SU-DHL-6 (cell line): ENCODE data around the gene CHI3L2.
A peak's percentile ranks its signal among the peaks of the same experiment; 100 is the strongest.

ENCODE experiments used
- H2AFZ ChIP-seq: fragments of 200-600 bp; sonication (generic); 2 replicates; pipeline ENCODE4 v1.6.1; 2014; ENCODE audit warnings: low read depth, mild to moderate bottlenecking, moderate library complexity, mixed read lengths, antibody characterized with exemption, low read length; ENCODE audit not compliant: severe bottlenecking
- H3F3A ChIP-seq: fragments of 200-600 bp; shearing (Covaris generic); 2 replicates; pipeline ENCODE4 v1.6.0; 2016; ENCODE audit warnings: antibody characterized with exemption, mild to moderate bottlenecking; ENCODE audit not compliant: insufficient read depth
- H3K27ac ChIP-seq: fragments of 200-600 bp; sonication (generic); 2 replicates; pipeline ENCODE4 v1.5.1; 2016; ENCODE audit warnings: low read depth, mild to moderate bottlenecking, low read length, moderate library complexity, mixed read lengths
- H3K27me3 ChIP-seq: fragments of 200-600 bp; sonication (generic), shearing (Covaris generic); 2 replicates; pipeline ENCODE4 v1.6.0; 2014; ENCODE audit warnings: mild to moderate bottlenecking, low read length
- H3K36me3 ChIP-seq: fragments of 200-600 bp; sonication (generic); 2 replicates; pipeline ENCODE4 v1.6.1; 2014; ENCODE audit warnings: mild to moderate bottlenecking, low read length, mixed read lengths
- H3K4me2 ChIP-seq: fragments of 300-600, 200-600 bp; shearing (Covaris generic), sonication (generic); 2 replicates; pipeline ENCODE4 v1.6.0; 2014; ENCODE audit warnings: low read length, low read depth, mild to moderate bottlenecking; ENCODE audit not compliant: poor library complexity, severe bottlenecking
- H3K4me3 ChIP-seq: fragments of 200-600 bp; sonication (generic); 2 replicates; pipeline ENCODE4 v1.5.1; 2014; ENCODE audit warnings: antibody characterized with exemption, low read length, mild to moderate bottlenecking, mixed read lengths; ENCODE audit not compliant: insufficient read depth, poor library complexity, severe bottlenecking
- H3K79me2 ChIP-seq: fragments of 200-600 bp; sonication (generic); 2 replicates; pipeline ENCODE4 v1.6.1; 2014; ENCODE audit warnings: mild to moderate bottlenecking, low read length, moderate library complexity; ENCODE audit not compliant: insufficient read depth
- H3K9ac ChIP-seq: fragments of 200-600 bp; sonication (generic); 2 replicates; pipeline ENCODE4 v1.7.0; 2014; ENCODE audit warnings: mild to moderate bottlenecking, low read length
- H3K9me2 ChIP-seq: fragments of 200-600 bp; sonication (generic); replicated peaks from 2 replicates; pipeline ENCODE4 v1.6.1; 2014; ENCODE audit warnings: low read length; ENCODE audit not compliant: insufficient read depth
- H3K9me3 ChIP-seq: fragments of 200-600 bp; sonication (generic); 2 replicates; pipeline ENCODE4 v1.6.1; 2014; ENCODE audit warnings: low read length, mixed read lengths; ENCODE audit not compliant: insufficient read depth
- H4K20me1 ChIP-seq: fragments of 200-600 bp; sonication (generic); 2 replicates; pipeline ENCODE4 v1.6.1; 2014; ENCODE audit warnings: low read depth, mild to moderate bottlenecking, antibody characterized with exemption, low read length, moderate library complexity, mixed read lengths
- CTCF ChIP-seq: fragments of 200-600 bp; sonication (generic); IDR thresholded peaks from one replicate; pipeline ENCODE4 v1.5.1; 2017; ENCODE audit warnings: antibody characterized with exemption, mild to moderate bottlenecking, low read length, moderate library complexity; ENCODE audit not compliant: insufficient read depth, poor library complexity, severe bottlenecking
- EZH2phosphoT487 ChIP-seq: fragments of 200-600 bp; sonication (generic), shearing (Covaris generic); conservative IDR thresholded peaks from 2 replicates; pipeline ENCODE4 v1.6.1; 2018; ENCODE audit warnings: mild to moderate bottlenecking, antibody characterized with exemption, low read length, moderate library complexity, mixed read lengths

The CHI3L2 gene

GRCh38 chr1:111204201-111204982 lies 23.1 kb upstream of the CHI3L2 start:
- TF ChIP-seq CTCF (no peak), EZH2phosphoT487 (no peak)
- Histone ChIP-seq H3K4me2 (peak overlapping the region; percentile 95), H3K9me3 (no peaks in the 10 kb centered on the region), H3K9me2 (no peaks in the 10 kb centered on the region), H3K27me3 (no peaks in the 10 kb centered on the region), H3K36me3 (no peaks in the 10 kb centered on the region), H3K9ac (peak overlapping the region; percentile 92), H2AFZ (no peak overlapping the region), H3F3A (peaks cover 39% of the 10 kb centered on the region), H3K4me3 (peak overlapping the region; percentile 62), H3K27ac (peak overlapping the region; percentile 91), H4K20me1 (no peaks in the 10 kb centered on the region), H3K79me2 (peaks cover 23% of the 10 kb centered on the region)

- Histone ChIP-seq H3K4me2 (peak overlapping the region; percentile 95), H3F3A (peaks cover 40% of the 10 kb centered on the region), H2AFZ (no peak overlapping the region), H3K79me2 (peaks cover 23% of the 10 kb centered on the region), H3K4me3 (no peak overlapping the region), H4K20me1 (no peaks in the 10 kb centered on the region), H3K27me3 (no peaks in the 10 kb centered on the region), H3K9ac (peak overlapping the region; percentile 92), H3K36me3 (no peaks in the 10 kb centered on the region), H3K9me2 (no peaks in the 10 kb centered on the region), H3K27ac (peak overlapping the region; percentile 91), H3K9me3 (no peaks in the 10 kb centered on the region)
- no peak for TF ChIP-seq CTCF
- no peak for TF ChIP-seq EZH2phosphoT487
Measured at GRCh38 chr1:111204983-111205713, 22.4 kb upstream of the CHI3L2 start.

GRCh38 chr1:111205714-111206050 lies 21.8 kb upstream of the CHI3L2 start:
- TF ChIP-seq CTCF (no peak), EZH2phosphoT487 (no peak)
- peaks cover 45% of the 10 kb centered on the region for H3F3A ChIP-seq
- no peaks in the 10 kb centered on the region for H3K36me3 ChIP-seq
- H3K4me3 ChIP-seq: no peak overlapping the region
- no peak overlapping the region for H2AFZ ChIP-seq
- H3K27ac ChIP-seq: peak overlapping the region; percentile 91
- H3K9ac ChIP-seq: peak overlapping the region; percentile 92
- H3K4me2 ChIP-seq: peak overlapping the region; percentile 95
- peaks cover 23% of the 10 kb centered on the region for H3K79me2 ChIP-seq
- no peaks in the 10 kb centered on the region for H3K27me3 ChIP-seq
- no peaks in the 10 kb centered on the region for H4K20me1 ChIP-seq
- no peaks in the 10 kb centered on the region for H3K9me2 ChIP-seq
- no peaks in the 10 kb centered on the region for H3K9me3 ChIP-seq
